Sigmoid colon (tissue), 4 donors: ENCODE data around the gene UROC1.

Experiments
- CTCF ChIP-seq, 4 experiments: fragments of 450-650 bp in 3 of 4; fragments of 200-600 bp in 1 of 4; IDR thresholded peaks; one replicate each; pipeline ENCODE4 v1.5.1; 2016 to 2019; ENCODE audit warnings: antibody characterized with exemption in 4 of 4, mild to moderate bottlenecking in 3 of 4, moderate library complexity in 2 of 4
- POLR2AphosphoS5 ChIP-seq, 4 donors: sonication (generic); formaldehyde crosslinking; IDR thresholded peaks; one replicate each; pipeline ENCODE4 v1.6.1; 2017; ENCODE audit warnings: antibody characterized with exemption in 4 of 4

GRCh38 chr3:126501054-126501453 is 16.5 kb downstream of the UROC1 start:
- no peak for TF ChIP-seq CTCF (IDR thresholded peaks at IDR 0.05)
- TF ChIP-seq POLR2AphosphoS5 (IDR thresholded peaks at IDR 0.05): no peak
